ENCODE data around the gene SELL. TPM values are rescaled to one million over a fixed set of nuclear protein-coding genes. Genes with fewer than 3 reads are reported as not detected.

SELL gene
- total and polyA plus RNA-seq, 2 of the 4 experiments (the other 2 are of a cell fraction), result not detected

DNA sequence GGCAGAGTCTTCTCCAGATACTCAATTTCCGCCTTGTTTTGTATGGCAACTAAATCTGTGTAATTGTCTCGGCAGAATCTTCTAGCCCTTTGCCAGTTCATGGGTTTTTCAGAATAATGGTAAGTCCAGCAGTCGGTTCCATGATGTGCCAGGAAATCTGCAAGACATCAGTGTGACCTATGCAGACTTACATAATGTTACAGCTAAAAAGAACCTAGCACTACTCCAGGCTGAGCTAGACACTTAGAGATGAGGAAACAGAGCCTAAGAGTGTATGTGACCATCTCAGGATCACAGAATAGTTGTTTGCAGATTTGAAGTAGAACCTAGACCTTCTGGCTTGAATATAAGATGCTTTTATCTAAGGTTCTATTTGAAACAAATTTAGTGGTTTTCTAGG, 2.8 kb downstream of the SELL start:
- in situ Hi-C loops (cut with MboI; ENCODE audit: low sequenced_read_pairs) (no loop called here), dilution Hi-C loops (cut with HindIII; ENCODE audit: low sequenced_read_pairs, unreplicated experiment) (no loop called here), intact Hi-C loops (cut with micrococcal nuclease) (no loop called here)
- Histone ChIP-seq H3K79me1 (ENCODE audit: low read depth in 1 of 2, low read length in 2 of 2) (no peaks in the 10 kb centered on the region), H2BK15ac (ENCODE audit: low read depth, low read length) (no peak overlapping the region), H3K9me3 (ENCODE audit: control insufficient read depth, insufficient read depth, low read length) (no peaks in the 10 kb centered on the region), H3K4me2 (ENCODE audit: low read depth, low read length) (no peak overlapping the region), H4K91ac (ENCODE audit: insufficient read depth, low read depth, low read length) (no peak overlapping the region), H3K14ac (replicated peaks; ENCODE audit: low read depth, low read length) (no peak overlapping the region), H2BK20ac (ENCODE audit: low read depth, low read length) (no peak overlapping the region), H4K20me1 (ENCODE audit: insufficient read depth, low read length) (no peaks in the 10 kb centered on the region), H3K23ac (ENCODE audit: low read depth, low read length) (no peak overlapping the region), H2AK9ac (replicated peaks; ENCODE audit: low read depth, low read length, poor library complexity) (no peak overlapping the region), H4K8ac (ENCODE audit: low read depth in 2 of 2, low read length in 2 of 2) (no peak overlapping the region), H3K4me1 (ENCODE audit: control insufficient read depth, insufficient read depth, low read length) (no peaks in the 10 kb centered on the region), H2AK5ac (ENCODE audit: low read depth, low read length) (no peak overlapping the region), H3K4ac (ENCODE audit: low read depth, low read length) (no peak overlapping the region), H3K36me3 (ENCODE audit: control insufficient read depth, insufficient read depth, low read length) (no peaks in the 10 kb centered on the region), H4K5ac (ENCODE audit: low read depth, low read length) (no peak overlapping the region), H3K27ac (ENCODE audit: insufficient read depth, low read length) (no peak overlapping the region), H3K9ac (ENCODE audit: low read depth, low read length) (no peak overlapping the region), H3K9me1 (ENCODE audit: insufficient read depth, low read length) (no peaks in the 10 kb centered on the region), H2BK120ac (ENCODE audit: low read depth, low read length) (no peak overlapping the region), H3K18ac (ENCODE audit: low read depth, low read length) (no peak overlapping the region), H3K27me3 (ENCODE audit: control insufficient read depth, insufficient read depth, low read length) (no peaks in the 10 kb centered on the region; the same call in 1 of the 2 replicates), H3K4me3 (ENCODE audit: insufficient read depth, low read depth, low read length) (no peak overlapping the region), H2BK5ac (ENCODE audit: low read depth, low read length, poor library complexity, severe bottlenecking) (no peak overlapping the region), H2AFZ (replicated peaks; ENCODE audit: low read length, poor library complexity) (no peak overlapping the region), H3K56ac (ENCODE audit: extremely low read depth, insufficient read depth, low read length) (no peak overlapping the region)
- DNase-seq (no peak), ATAC-seq (ENCODE audit: low read depth) (no peak)
- POLR2A ChIA-PET (ENCODE audit: unreplicated experiment), result no interaction called here
- CTCF ChIA-PET, result no interaction called here
- TF ChIP-seq BHLHE40 (IDR thresholded peaks at IDR 0.05; ENCODE audit: low read depth, low read length), result no peak
- no peak for TF ChIP-seq MAZ (IDR thresholded peaks at IDR 0.05; ENCODE audit: borderline replicate concordance, low read depth, low read length)
- TF ChIP-seq RCOR1 (IDR thresholded peaks at IDR 0.05; ENCODE audit: insufficient replicate concordance, low read length), result no peak
- TF ChIP-seq, protein P1, sequence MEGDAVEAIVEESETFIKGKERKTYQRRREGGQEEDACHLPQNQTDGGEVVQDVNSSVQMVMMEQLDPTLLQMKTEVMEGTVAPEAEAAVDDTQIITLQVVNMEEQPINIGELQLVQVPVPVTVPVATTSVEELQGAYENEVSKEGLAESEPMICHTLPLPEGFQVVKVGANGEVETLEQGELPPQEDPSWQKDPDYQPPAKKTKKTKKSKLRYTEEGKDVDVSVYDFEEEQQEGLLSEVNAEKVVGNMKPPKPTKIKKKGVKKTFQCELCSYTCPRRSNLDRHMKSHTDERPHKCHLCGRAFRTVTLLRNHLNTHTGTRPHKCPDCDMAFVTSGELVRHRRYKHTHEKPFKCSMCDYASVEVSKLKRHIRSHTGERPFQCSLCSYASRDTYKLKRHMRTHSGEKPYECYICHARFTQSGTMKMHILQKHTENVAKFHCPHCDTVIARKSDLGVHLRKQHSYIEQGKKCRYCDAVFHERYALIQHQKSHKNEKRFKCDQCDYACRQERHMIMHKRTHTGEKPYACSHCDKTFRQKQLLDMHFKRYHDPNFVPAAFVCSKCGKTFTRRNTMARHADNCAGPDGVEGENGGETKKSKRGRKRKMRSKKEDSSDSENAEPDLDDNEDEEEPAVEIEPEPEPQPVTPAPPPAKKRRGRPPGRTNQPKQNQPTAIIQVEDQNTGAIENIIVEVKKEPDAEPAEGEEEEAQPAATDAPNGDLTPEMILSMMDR (conservative IDR thresholded peaks at IDR 0.05; ENCODE audit: low read depth, low read length), result no peak
- no peak for TF ChIP-seq SMC3 (IDR thresholded peaks at IDR 0.05; ENCODE audit: low read depth, low read length)
- TF ChIP-seq CHD1 (IDR thresholded peaks at IDR 0.05; ENCODE audit: low read depth, low read length), result no peak
- BruUV-seq (replicated peaks), result no TSS peak
- WGBS, 2 experiments (ENCODE audit: extremely low coverage in 2 of 2, insufficient read length in 1 of 2), result 80% methylated on average over 1 of the region's 3 CpGs; no CpG with 5 or more reads in 1 of the 2 experiments

Measured in IMR-90 (cell line).